Caco-2 (cell line): ENCODE measurements around the gene BRAF. TPM values are rescaled to one million over a fixed set of nuclear protein-coding genes. Genes with fewer than 3 reads are reported as not detected.

Source experiments
- BruUV-seq: library from RNA; stranded (reverse); fragments of 400-500 nt; replicated peaks from 2 replicates; lab custom pipeline; 2021; lab: Mats Ljungman, UMichigan
- CTCF ChIA-PET: fragments of 300-600 bp; sonication (Branson Sonifier 250); formaldehyde crosslinking; loops from one replicate; lab custom pipeline; 2022; ENCODE audit warnings: antibody characterized with exemption; lab: Charles Lee
- POLR2A ChIA-PET: fragments of 300-600 bp; sonication (Branson Sonifier 250); formaldehyde crosslinking; loops from one replicate; lab custom pipeline; 2022; ENCODE audit warnings: antibody characterized with exemption; lab: Charles Lee
- DNase-seq, 2 experiments: peaks; one replicate each; pipeline versions ENCODE4 v3.0.0 to v3.0.0-alpha.2; 2020 to 2022
- H3K27me3 ChIP-seq: replicated peaks from 2 replicates; pipeline ENCODE4 v1.6.0; 2011; ENCODE audit warnings: low read length; ENCODE audit not compliant: control insufficient read depth, insufficient read depth
- H3K36me3 ChIP-seq: 2 replicates; pipeline ENCODE4 v1.5.1; 2011; ENCODE audit warnings: low read length; ENCODE audit not compliant: control insufficient read depth, insufficient read depth
- H3K4me1 ChIP-seq: fragments of 250-450 bp; sonication (Bioruptor Pico); 2 replicates; pipeline ENCODE4 v1.5.1; 2020; ENCODE audit warnings: mild to moderate bottlenecking
- H3K4me3 ChIP-seq: 2 replicates; pipeline ENCODE4 v1.5.1; 2011; ENCODE audit warnings: low read depth, mild to moderate bottlenecking, control low read depth, low read length
- H3K9me3 ChIP-seq: fragments of 250-450 bp; sonication (Bioruptor Pico); 2 replicates; pipeline ENCODE4 v1.5.1; 2020; ENCODE audit warnings: mild to moderate bottlenecking, moderate library complexity
- H3K27ac Mint-ChIP-seq: one replicate; pipeline ENCODE4 v1.8.0; 2022; ENCODE audit warnings: mixed read lengths; ENCODE audit not compliant: unreplicated experiment
- H3K27me3 Mint-ChIP-seq: one replicate; pipeline ENCODE4 v1.8.0; 2022; ENCODE audit warnings: mixed read lengths; ENCODE audit not compliant: insufficient read depth, unreplicated experiment
- H3K36me3 Mint-ChIP-seq: one replicate; pipeline ENCODE4 v1.8.0; 2022; ENCODE audit warnings: mild to moderate bottlenecking, mixed read lengths; ENCODE audit not compliant: insufficient read depth, unreplicated experiment
- H3K4me1 Mint-ChIP-seq: one replicate; pipeline ENCODE4 v1.8.0; 2022; ENCODE audit warnings: low read depth, mixed read lengths; ENCODE audit not compliant: unreplicated experiment
- H3K4me3 Mint-ChIP-seq: one replicate; pipeline ENCODE4 v1.8.0; 2022; ENCODE audit warnings: mild to moderate bottlenecking, moderate library complexity, mixed read lengths; ENCODE audit not compliant: unreplicated experiment
- H3K9me3 Mint-ChIP-seq: one replicate; pipeline ENCODE4 v1.8.0; 2022; ENCODE audit warnings: mixed read lengths; ENCODE audit not compliant: unreplicated experiment
- intact Hi-C: fragments of 100-400 bp; cut with micrococcal nuclease; formaldehyde crosslinking; loops from one replicate; pipeline ENCODE4 v1.10.0; 2022; ENCODE audit not compliant: unreplicated experiment
- total RNA-seq: library from RNA; stranded (reverse); gene quantifications from 2 replicates; pipeline ENCODE4 v1.2.3, GENCODE V29; 2022
- TF ChIP-seq, protein P1 (sequence below), 2 experiments: fragments of 200-600 bp in 1 of 2; IDR thresholded peaks; 1 replicate in 1 of 2; 2 replicates in 1 of 2; pipeline versions ENCODE4 v1.5.1 to v1.8.0; 2011 to 2022; ENCODE audit warnings: antibody characterized with exemption in 1 of 2, control low read depth in 1 of 2, inconsistent platforms in 1 of 2, low read depth in 1 of 2, low read length in 1 of 2, mild to moderate bottlenecking in 1 of 2, moderate library complexity in 1 of 2; ENCODE audit not compliant: insufficient read depth in 1 of 2, severe bottlenecking in 1 of 2, unreplicated experiment in 1 of 2

BRAF gene
- total RNA-seq, 1 experiment from 2014 or later: 38.5 TPM

GRCh38 chr7:140732416-140732815 is 192.3 kb downstream of the BRAF start:
- no peak for DNase-seq
- Mint-ChIP-seq H3K27ac (no peak overlapping the region), H3K4me3 (no peak overlapping the region), H3K27me3 (no peaks in the 10 kb centered on the region), H3K9me3 (no peaks in the 10 kb centered on the region), H3K36me3 (peaks cover 34% of the 10 kb centered on the region), H3K4me1 (no peaks in the 10 kb centered on the region)
- no peak overlapping the region for H3K4me3 ChIP-seq
- TF ChIP-seq, protein P1, sequence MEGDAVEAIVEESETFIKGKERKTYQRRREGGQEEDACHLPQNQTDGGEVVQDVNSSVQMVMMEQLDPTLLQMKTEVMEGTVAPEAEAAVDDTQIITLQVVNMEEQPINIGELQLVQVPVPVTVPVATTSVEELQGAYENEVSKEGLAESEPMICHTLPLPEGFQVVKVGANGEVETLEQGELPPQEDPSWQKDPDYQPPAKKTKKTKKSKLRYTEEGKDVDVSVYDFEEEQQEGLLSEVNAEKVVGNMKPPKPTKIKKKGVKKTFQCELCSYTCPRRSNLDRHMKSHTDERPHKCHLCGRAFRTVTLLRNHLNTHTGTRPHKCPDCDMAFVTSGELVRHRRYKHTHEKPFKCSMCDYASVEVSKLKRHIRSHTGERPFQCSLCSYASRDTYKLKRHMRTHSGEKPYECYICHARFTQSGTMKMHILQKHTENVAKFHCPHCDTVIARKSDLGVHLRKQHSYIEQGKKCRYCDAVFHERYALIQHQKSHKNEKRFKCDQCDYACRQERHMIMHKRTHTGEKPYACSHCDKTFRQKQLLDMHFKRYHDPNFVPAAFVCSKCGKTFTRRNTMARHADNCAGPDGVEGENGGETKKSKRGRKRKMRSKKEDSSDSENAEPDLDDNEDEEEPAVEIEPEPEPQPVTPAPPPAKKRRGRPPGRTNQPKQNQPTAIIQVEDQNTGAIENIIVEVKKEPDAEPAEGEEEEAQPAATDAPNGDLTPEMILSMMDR (IDR thresholded peaks at IDR 0.05; ENCODE audit: insufficient read depth in 1 of 2, low read depth in 1 of 2, low read length in 1 of 2, severe bottlenecking in 1 of 2, unreplicated experiment in 1 of 2): no peak
- no TSS peak for BruUV-seq
- no peaks in the 10 kb centered on the region for H3K27me3 ChIP-seq
- H3K4me1 ChIP-seq: no peaks in the 10 kb centered on the region
- POLR2A ChIA-PET: no interaction called here
- intact Hi-C loops: no loop called here
- H3K9me3 ChIP-seq: no peaks in the 10 kb centered on the region
- no peaks in the 10 kb centered on the region; the same call in 1 of the 2 replicates for H3K36me3 ChIP-seq
- CTCF ChIA-PET: no interaction called here

DNA sequence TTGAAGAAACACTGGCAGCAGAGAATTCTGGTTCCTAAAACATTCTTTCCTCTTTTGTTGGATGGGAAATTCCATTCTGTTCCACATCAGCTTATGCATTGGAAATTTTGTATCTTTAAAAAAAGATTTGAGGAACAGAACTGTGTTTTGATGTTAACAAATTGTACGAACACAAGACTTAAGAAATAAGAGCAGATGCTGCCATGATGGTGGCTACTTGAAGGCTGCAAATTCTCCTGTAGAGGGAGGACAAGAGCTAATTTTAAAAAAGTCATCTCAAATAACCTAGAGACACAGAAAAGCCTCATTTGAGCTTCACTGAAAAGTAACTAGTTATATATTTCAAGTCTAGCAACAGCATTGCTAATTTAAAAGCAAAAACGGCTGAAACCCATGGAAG is 198.4 kb downstream of the BRAF start:
- Histone ChIP-seq H3K9me3 (no peaks in the 10 kb centered on the region), H3K27me3 (no peaks in the 10 kb centered on the region), H3K4me1 (no peaks in the 10 kb centered on the region), H3K4me3 (no peak overlapping the region), H3K36me3 (no peaks in the 10 kb centered on the region; the same call in 1 of the 2 replicates)
- ChIA-PET POLR2A (interaction anchor here (0.6 to 1.0 kb wide), 2 partner anchors 275 to 289 kb away, joined by 3 to 5 read pairs; no protein-coding TSS in a partner anchor), CTCF (interaction anchor here (0.6 to 1.1 kb wide), 5 partner anchors 85 to 577 kb away, joined by 3 to 7 read pairs (median 3); partner anchors contain the start of gene MRPS33)
- Mint-ChIP-seq H3K36me3 (peaks cover 16% of the 10 kb centered on the region), H3K27ac (no peak overlapping the region), H3K9me3 (no peaks in the 10 kb centered on the region), H3K4me1 (no peaks in the 10 kb centered on the region), H3K27me3 (no peaks in the 10 kb centered on the region), H3K4me3 (no peak overlapping the region)
- TF ChIP-seq, protein P1 (IDR thresholded peaks at IDR 0.05; ENCODE audit: insufficient read depth in 1 of 2, low read depth in 1 of 2, low read length in 1 of 2, severe bottlenecking in 1 of 2, unreplicated experiment in 1 of 2): peak; percentile 47 to 50
- no TSS peak for BruUV-seq
- intact Hi-C loops: loop anchor here (1.0 kb wide), 1 partner anchor 286 kb away; no protein-coding TSS in a partner anchor
- no peak for DNase-seq

GRCh38 chr7:140724706-140725105 is 200.0 kb downstream of the BRAF start:
- Histone ChIP-seq H3K36me3 (no peaks in the 10 kb centered on the region; the same call in 1 of the 2 replicates), H3K4me3 (no peak overlapping the region), H3K27me3 (no peaks in the 10 kb centered on the region), H3K4me1 (no peaks in the 10 kb centered on the region), H3K9me3 (no peaks in the 10 kb centered on the region)
- no peak overlapping the region for H3K4me3 Mint-ChIP-seq
- BruUV-seq: no TSS peak
- H3K27ac Mint-ChIP-seq: no peak overlapping the region
- H3K36me3 Mint-ChIP-seq: peaks cover 9% of the 10 kb centered on the region
- no peaks in the 10 kb centered on the region for H3K4me1 Mint-ChIP-seq
- no peaks in the 10 kb centered on the region for H3K27me3 Mint-ChIP-seq
- ChIA-PET CTCF (no interaction called here), POLR2A (no interaction called here)
- TF ChIP-seq, protein P1 (IDR thresholded peaks at IDR 0.05; ENCODE audit: insufficient read depth in 1 of 2, low read depth in 1 of 2, low read length in 1 of 2, severe bottlenecking in 1 of 2, unreplicated experiment in 1 of 2): no peak
- intact Hi-C loops: no loop called here
- no peak for DNase-seq
- no peaks in the 10 kb centered on the region for H3K9me3 Mint-ChIP-seq
